GM18511 (cell line): ENCODE data around the gene ANKRD12.

Source experiments
- ATAC-seq: cut with Tn5 transposase; IDR thresholded peaks from one replicate; pipeline ENCODE4 v1.9.1; 2021; ENCODE audit warnings: mild to moderate bottlenecking, moderate library complexity; ENCODE audit not compliant: unreplicated experiment

Gene ANKRD12

DNA sequence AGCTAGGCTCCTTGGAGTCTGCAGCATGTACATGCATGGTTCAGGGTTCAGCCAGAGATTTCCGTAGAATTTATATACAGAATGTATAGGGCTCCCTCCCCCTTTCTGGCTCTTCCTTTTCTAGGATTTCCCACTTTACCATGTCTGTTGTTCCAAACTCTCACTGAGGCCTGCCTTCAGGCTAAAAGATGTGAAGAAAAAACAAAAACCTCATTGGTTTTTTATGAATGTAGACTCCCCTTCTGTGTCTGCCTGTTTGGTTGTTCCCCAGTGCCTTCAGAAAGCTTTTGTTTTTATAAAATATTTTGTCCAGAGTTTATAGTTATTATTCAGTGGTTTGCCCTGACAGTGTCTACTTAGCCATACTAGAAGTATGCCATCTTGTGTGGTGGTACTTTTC is 30.5 kb upstream of the ANKRD12 start:
- no peak for ATAC-seq

DNA sequence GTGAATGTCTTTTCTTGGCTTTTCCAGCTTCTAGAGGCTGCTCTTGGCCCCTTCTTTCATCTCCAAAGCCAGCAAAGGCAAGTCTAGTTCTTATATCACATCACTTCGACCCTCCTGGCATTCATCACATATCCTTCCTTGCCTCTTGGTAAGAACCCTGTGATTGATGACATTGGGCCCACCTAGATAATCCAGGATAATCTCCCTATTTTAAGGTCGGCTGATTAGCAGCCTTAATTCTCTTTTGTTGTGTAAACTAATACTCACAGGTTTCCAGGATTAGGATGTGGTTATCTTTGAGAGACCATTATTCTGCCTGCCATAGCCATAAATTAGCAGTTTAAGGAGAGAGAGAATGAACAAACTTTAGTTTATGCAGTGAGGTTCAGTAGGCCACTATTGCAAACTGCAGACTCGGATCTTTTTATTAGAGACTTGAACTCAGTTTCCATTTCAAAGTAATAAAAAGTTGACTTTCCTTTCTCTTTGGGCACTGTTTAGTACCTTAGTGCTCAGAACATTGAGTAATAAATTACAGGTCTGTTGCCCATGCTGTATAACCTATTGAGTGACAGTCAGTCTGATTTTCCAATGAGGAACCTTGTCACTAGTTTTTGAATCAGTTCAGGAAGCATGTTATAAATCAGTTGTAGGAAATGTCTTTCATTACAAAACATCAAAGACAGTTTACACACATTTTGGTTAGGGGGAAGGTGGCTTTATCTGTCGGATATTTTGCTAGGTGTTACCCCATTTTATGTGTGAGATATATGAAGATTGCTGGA is 29.6 kb upstream of the ANKRD12 start:
- ATAC-seq, result no peak

- ATAC-seq, result no peak
These were observed 27.7 kb upstream of the ANKRD12 start for GRCh38 chr18:9108911-9109310.

DNA sequence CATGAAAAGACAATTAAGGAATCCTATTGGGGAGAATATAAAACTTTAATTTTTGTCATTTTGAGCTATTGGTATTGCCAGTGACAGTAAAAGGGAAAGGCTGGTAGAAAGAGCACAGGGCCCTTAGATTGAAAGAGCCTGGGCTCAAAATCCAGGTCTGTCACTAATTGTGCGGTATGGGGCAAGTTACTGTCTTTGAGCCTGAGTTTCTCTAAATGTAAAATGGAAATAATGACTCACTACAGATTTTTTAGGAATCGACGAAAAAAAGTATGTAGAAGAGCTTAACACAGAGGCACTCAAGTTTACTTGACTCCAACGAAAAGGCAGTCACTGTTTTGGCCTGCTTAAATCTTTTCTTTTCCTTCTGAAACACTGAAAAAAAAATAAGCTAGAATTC is 27.1 kb upstream of the ANKRD12 start:
- no peak for ATAC-seq

GRCh38 chr18:9113468-9114149 is 23.0 kb upstream of the ANKRD12 start:
- ATAC-seq, result no peak

GRCh38 chr18:9115984-9116383 is 20.6 kb upstream of the ANKRD12 start:
- ATAC-seq, result no peak

DNA sequence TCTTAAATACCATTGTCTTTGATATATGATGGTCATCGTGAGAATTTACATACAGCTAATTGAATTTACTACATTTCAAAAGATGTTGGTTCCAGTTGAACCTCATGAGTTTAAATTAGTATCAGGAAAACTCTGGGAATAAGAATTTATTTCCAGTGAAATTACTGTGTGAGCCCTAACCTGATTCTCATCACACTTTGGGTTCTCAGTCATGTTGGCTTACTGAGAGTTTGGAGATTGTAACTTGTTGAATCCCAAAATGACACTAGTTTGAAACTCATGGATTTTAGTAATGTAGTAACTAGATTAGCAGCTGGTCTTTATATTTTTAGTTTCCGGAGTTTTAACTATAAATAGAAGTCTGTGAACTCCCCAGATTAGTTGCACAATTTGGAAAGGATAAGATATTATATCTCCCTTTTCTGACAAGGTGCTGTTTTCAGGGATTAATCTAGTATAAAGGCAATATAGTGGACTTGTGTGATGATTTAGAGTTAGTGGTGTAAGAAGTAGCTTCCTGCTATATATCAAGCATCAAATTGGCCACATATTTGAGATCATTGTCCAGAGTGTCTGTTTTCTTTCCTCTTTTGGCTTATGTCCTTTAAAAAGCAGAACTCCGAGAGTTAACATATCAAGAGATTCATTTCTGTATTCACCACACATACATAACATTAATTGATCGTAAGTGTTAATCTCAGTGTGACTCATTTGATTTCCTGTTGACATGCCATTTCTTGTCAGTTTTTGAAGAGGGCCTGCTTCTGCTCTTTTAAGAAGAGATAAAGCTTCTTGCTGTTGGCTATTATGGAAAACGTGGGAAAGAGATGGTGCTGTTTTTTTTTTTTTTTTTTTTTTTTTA is 18.4 kb upstream of the ANKRD12 start:
- no peak for ATAC-seq

DNA sequence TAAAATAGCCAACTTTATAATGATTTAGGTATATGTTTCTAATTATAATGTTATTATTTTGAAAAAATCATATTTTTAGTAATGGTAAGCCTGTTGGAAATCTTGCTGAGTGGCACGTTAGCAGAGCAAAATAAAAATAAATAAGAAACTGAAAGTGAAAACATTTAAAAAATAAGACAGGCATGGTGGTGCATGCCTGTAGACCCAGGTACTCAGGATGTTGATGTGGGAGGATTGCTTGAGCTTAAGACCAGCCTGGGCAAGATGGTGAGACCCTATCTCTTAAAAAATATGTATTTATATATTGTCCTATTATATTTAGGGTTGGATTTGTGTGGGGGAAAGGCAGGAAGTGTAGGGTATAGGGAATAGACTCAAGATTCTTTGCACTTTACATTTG is 15.8 kb upstream of the ANKRD12 start:
- ATAC-seq, result no peak

GRCh38 chr18:9123520-9123919 is 13.1 kb upstream of the ANKRD12 start:
- no peak for ATAC-seq

- ATAC-seq, result no peak
These were observed 11.8 kb upstream of the ANKRD12 start for GRCh38 chr18:9124824-9125223.

DNA sequence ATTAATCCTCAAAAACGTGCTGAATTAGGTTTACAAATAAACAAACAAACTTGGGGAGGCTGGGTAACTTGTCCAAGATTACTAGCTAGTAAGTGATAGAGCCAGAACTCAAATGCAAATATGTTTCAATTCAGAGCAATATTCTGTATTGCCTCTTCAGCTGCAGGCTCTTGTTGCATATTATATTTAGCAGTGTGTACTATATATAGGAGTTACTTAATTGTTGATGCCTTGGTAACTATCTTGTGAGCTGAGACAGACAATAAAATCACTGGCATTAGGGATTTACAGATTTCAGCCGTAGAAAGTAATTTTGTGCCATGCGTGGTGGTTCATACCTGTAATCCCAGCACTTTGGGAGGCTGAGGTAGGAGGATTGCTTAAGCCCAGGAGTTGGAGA is 10.2 kb upstream of the ANKRD12 start:
- no peak for ATAC-seq

DNA sequence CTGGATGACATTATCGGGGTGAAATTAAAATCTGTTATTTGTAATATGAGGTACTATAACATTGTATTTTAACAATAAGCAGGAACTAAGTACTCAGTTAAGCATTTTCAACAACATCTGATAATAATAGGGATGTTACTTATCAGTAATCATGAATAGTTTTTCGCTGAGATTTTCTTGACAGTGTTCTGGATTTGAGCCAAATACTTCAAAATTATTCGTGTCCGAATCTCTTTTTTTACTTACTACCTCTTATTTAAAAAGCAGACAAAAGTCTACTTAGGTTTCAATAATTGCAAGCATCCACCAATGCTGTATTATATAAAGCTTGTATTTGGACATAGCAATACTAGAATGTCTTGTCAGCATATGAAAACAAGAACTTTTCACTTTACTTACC is 6.4 kb upstream of the ANKRD12 start:
- ATAC-seq, result no peak

DNA sequence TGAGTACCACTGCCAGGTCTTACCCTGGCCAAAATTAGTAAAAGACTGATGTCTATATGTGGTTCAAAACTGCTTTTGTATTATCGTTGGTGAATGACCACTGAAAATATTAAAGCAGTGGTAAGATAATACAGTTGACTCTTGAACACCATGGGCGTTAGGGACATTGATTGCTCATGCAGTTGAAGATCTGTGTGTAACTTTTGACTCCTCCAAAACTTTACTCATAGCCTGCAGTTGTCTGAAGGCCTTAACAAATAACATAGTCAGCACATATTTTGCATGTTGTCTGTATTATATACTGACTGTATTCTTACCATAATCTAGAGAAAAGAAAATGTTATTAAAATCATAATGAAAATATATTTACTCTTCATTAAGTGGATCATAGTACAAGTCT is 5.8 kb upstream of the ANKRD12 start:
- ATAC-seq, result no peak

- no peak for ATAC-seq
These were observed 4.0 kb upstream of the ANKRD12 start for GRCh38 chr18:9132628-9133027.

- ATAC-seq, result no peak
These were observed 3.4 kb upstream of the ANKRD12 start for GRCh38 chr18:9133225-9133624.

GRCh38 chr18:9135081-9135911 is 1.3 kb upstream of the ANKRD12 start:
- no peak for ATAC-seq

- peak; percentile 25 for ATAC-seq
These were observed 668 bp upstream of the ANKRD12 start for GRCh38 chr18:9135912-9136314.

GRCh38 chr18:9137168-9138066 is 836 bp downstream of the ANKRD12 start:
- ATAC-seq, result peak; percentile 42

- ATAC-seq, result no peak
These were observed 2.9 kb downstream of the ANKRD12 start for GRCh38 chr18:9139400-9140039.
